Skeletal muscle cell (primary cell): ENCODE data around the gene KCTD14.

ENCODE experiments used
- DNase-seq: peaks from one replicate; pipeline ENCODE4 v3.0.0-alpha.2; 2010; ENCODE audit warnings: low read depth
- H3K4me3 ChIP-seq: 2 replicates; pipeline ENCODE4 v1.5.1; 2011; ENCODE audit warnings: low read depth, mild to moderate bottlenecking, control low read depth, low read length, moderate library complexity

The KCTD14 gene

GRCh38 chr11:77981346-77981947 is 41.6 kb downstream of the KCTD14 start:
- DNase-seq = no peak
- H3K4me3 ChIP-seq = no peak overlapping the region

GRCh38 chr11:77968337-77968736 is 54.7 kb downstream of the KCTD14 start:
- DNase-seq = no peak

GRCh38 chr11:77967753-77968152 is 55.3 kb downstream of the KCTD14 start:
- H3K4me3 ChIP-seq = no peak overlapping the region
- DNase-seq = no peak

More at GRCh38 chr11:77968337-77968736, 54.7 kb downstream of the KCTD14 start:
- H3K4me3 ChIP-seq = no peak overlapping the region

GRCh38 chr11:77967121-77967520 is 56.0 kb downstream of the KCTD14 start:
- DNase-seq = no peak
- H3K4me3 ChIP-seq = no peak overlapping the region

- no peak for DNase-seq
- no peak overlapping the region for H3K4me3 ChIP-seq
Observed at GRCh38 chr11:77966338-77966737, 56.7 kb downstream of the KCTD14 start.
